ENCODE measurements around the gene RNF141. TPM values are rescaled to one million over a fixed set of nuclear protein-coding genes. Genes with fewer than 3 reads are reported as not detected.

The RNF141 gene
- total and polyA plus RNA-seq, 12 donors: 6.7 to 43.0 (median 34.2) TPM

DNA sequence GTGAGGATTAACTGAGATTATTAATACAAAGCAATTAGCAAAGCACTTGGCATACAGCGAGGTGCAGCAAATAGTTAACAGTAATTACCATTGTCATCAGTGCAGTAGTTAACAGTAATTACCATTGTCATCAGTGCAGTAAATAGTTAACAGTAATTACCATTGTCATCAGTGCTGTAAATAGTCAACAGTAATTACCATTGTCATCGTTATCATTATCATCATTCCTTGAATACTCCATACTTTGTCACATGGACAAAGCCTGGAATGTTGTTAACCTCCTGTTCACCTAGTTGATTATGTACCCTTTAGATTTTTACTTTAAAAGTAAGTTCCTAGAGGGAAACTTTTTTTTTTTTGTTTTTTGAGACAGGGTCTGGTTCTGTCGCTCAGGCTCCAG lies 47.0 kb upstream of the RNF141 start:
- H3K4me1 ChIP-seq: peaks cover 8 to 59% (median 28%) of the 10 kb centered on the region in 9 donors
- no peak for DNase-seq
- 81% methylated on average over 3 of the region's 3 CpGs for whole genome bisulfite sequencing, 2 donors

DNA sequence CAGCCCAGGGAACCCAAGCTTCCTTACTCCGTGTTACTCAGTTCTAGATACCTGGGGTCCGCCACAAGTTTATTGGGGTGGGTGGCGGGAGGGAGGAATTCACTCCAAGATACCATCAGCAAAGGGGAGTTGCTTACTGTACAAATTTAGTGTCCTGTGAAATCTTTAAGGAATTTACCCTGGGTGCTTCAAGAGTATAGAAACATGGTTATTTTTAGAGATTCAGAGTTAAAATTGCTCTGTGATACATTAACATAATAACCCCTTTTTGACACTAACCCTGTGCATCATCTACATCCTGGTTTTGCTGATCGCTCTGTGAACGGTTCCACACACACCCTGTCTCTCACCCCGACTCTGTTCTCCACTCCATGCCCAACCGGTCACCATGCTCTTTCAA lies 46.4 kb upstream of the RNF141 start:
- ATAC-seq: no peak
- DNase-seq: no peak
- Histone ChIP-seq H3K9me3 (no peaks in the 10 kb centered on the region), H3K36me3 (peaks cover 0 to 3% (median 0%) of the 10 kb centered on the region in 9 donors), H3K4me3 (no peak overlapping the region), H3K27me3 (no peaks in the 10 kb centered on the region), H3K4me1 (peaks cover 8 to 57% (median 32%) of the 10 kb centered on the region in 9 donors), H3K27ac (peak overlapping the region in 3 of 10 donors; percentile 2 to 9 (median 5))
- TF ChIP-seq, protein P1, sequence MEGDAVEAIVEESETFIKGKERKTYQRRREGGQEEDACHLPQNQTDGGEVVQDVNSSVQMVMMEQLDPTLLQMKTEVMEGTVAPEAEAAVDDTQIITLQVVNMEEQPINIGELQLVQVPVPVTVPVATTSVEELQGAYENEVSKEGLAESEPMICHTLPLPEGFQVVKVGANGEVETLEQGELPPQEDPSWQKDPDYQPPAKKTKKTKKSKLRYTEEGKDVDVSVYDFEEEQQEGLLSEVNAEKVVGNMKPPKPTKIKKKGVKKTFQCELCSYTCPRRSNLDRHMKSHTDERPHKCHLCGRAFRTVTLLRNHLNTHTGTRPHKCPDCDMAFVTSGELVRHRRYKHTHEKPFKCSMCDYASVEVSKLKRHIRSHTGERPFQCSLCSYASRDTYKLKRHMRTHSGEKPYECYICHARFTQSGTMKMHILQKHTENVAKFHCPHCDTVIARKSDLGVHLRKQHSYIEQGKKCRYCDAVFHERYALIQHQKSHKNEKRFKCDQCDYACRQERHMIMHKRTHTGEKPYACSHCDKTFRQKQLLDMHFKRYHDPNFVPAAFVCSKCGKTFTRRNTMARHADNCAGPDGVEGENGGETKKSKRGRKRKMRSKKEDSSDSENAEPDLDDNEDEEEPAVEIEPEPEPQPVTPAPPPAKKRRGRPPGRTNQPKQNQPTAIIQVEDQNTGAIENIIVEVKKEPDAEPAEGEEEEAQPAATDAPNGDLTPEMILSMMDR (IDR thresholded peaks at IDR 0.05): no peak
- intact Hi-C loops (cut with DNase I): no loop called here
- WGBS, 2 donors: 94 to 96% methylated on average over 7 of the region's 7 CpGs

More for the DNA sequence above, 47.0 kb upstream of the RNF141 start:
- Histone ChIP-seq H3K36me3 (peaks cover 0 to 3% (median 0%) of the 10 kb centered on the region in 9 donors), H3K27me3 (no peaks in the 10 kb centered on the region), H3K4me3 (no peak overlapping the region), H3K27ac (no peak overlapping the region), H3K9me3 (no peaks in the 10 kb centered on the region)
- no peak for ATAC-seq
- intact Hi-C loops (cut with DNase I): no loop called here
- TF ChIP-seq, protein P1 (IDR thresholded peaks at IDR 0.05): no peak

DNA sequence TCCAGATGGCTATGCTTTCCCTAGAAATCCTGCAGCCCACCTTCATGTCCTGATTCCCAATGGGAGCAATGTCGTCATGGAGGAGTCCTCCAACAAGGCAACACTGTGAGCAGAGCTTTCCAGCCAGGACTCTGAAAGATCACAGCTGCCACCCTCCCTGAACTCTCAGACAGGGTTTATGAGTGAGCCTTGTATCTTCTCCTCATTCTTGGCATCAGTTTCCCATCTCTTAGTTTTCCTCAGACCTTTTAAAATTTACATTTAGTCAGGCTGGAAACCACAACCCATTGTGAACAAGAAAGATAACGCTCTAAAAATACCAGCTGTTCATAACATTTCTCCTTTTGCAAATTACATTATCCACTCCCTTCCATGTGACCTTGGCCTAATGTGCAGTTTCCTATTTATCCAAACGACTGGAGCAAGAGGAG lies 43.1 kb upstream of the RNF141 start:
- DNase-seq (no peak), ATAC-seq (peak in 3 of 8 donors; percentile 13 to 20 (median 18))
- H3K4me1 ChIP-seq: peaks cover 8 to 68% (median 43%) of the 10 kb centered on the region in 9 donors
- intact Hi-C loops (cut with DNase I): loop anchor here in 1 of 10 donors (5.0 kb wide), 1 partner anchor 68 kb away; no protein-coding TSS in a partner anchor
- 12 to 23% methylated on average over 3 of the region's 3 CpGs for WGBS, 2 donors
- H3K27ac ChIP-seq: peak overlapping the region in 5 of 10 donors; percentile 32 to 88 (median 44)
- no peak overlapping the region for H3K4me3 ChIP-seq
- H3K27me3 ChIP-seq: no peaks in the 10 kb centered on the region
- TF ChIP-seq, protein P1 (IDR thresholded peaks at IDR 0.05): no peak
- peaks cover 0 to 20% (median 0%) of the 10 kb centered on the region in 9 donors for H3K36me3 ChIP-seq
- H3K9me3 ChIP-seq: no peaks in the 10 kb centered on the region

DNA sequence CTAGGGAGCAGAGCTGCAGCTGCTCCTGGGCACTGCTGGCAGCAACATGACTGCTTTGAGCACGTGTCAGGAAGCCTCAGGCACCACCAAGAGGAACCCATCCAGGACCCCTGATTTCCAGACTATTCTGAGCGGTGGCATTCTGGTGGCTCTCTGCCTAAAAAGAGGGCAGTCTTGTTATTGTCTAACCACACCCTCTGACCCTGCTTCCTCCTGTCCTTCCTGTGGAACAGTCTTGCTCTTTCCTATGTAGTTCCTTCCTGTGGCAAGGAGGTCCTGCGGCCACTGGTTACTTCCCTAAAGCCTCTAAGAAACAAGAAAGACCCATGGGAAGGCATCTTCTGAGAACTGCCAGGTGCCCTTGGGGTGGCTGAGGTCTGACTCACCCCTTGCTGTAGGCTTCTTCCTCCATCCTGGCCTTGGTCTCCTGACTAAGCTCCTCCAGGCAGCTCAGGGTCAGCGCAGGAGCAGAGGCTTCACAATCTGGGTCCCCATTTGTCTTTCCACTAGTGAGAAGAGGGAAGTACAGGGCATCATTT lies 40.6 kb upstream of the RNF141 start:
- 62 to 76% methylated on average over 4 of the region's 4 CpGs for WGBS, 2 donors

More for the DNA sequence above, 40.6 kb upstream of the RNF141 start:
- intact Hi-C loops (cut with DNase I): loop anchor here in 1 of 10 donors (5.0 kb wide), 1 partner anchor 71 kb away; no protein-coding TSS in a partner anchor
- H3K4me3 ChIP-seq: no peak overlapping the region
- ATAC-seq (peak; percentile 66 to 85 (median 74)), DNase-seq (peak in 1 of 2 donors; percentile 33)
- TF ChIP-seq, protein P1 (IDR thresholded peaks at IDR 0.05): no peak
- H3K9me3 ChIP-seq: no peaks in the 10 kb centered on the region
- peaks cover 0 to 22% (median 0%) of the 10 kb centered on the region in 9 donors for H3K36me3 ChIP-seq
- H3K4me1 ChIP-seq: peaks cover 8 to 61% (median 36%) of the 10 kb centered on the region in 9 donors
- H3K27me3 ChIP-seq: no peaks in the 10 kb centered on the region
- peak overlapping the region in 6 of 10 donors; percentile 3 to 88 (median 40) for H3K27ac ChIP-seq
